Fibroblast of gingiva (primary cell): ENCODE results near the gene STIM2.
"Not testable (repeated sequence)": the region's sequence is repeated elsewhere in the genome, so short reads cannot be mapped to it uniquely, and the experiment has no call there.

ENCODE experiments used
- DNase-seq: peaks from one replicate; pipeline ENCODE4 v3.0.0-alpha.2; 2011; ENCODE audit warnings: low read depth

The STIM2 gene

DNA sequence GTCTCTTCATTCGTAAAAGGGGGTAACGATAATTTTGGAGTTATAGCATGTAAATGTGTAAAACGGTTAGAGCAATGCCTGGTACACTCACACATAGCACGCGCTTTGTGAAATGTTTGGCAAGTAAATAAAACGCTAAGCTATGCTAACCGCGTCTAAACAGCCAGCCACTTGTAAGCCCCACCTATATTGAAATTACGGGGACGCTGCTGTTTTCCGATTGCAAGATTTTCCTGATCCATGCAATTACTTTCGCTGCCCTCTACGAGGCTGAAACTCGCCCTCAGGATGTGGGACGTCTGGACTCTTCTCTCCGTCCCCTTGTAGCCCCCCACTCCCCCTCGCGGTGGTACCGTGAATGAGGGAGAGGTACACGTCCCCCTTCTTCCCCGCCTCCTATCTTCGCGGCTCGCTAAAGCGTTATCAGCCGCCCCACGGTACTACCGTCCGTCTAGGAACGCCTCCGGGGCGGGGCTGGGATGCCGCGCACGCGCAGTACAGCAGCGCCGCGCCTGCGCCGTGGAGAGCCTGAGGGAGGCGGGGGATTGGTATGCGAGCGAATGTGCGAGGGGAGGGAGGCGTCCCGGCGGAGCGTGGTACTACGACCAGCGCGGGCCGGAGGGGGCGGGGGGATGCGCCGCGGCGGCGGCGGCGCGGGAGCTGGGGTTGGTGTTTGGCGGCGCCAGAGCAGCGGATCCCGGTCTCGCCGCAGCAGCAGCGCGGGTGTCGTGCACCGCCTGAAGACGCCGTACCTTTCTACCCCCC lies at the start of gene STIM2:
Gene STIM2, plus strand, starts transcription at position 685 of the 765 bp plus-strand sequence.
- peak; percentile 96 for DNase-seq

- DNase-seq: not testable (repeated sequence)
These were observed 49.1 kb upstream of the STIM2 start for GRCh38 chr4:26811571-26811970.

- DNase-seq: no peak
These were observed 48.5 kb upstream of the STIM2 start for GRCh38 chr4:26812049-26812714.

GRCh38 chr4:26813698-26814097 lies 46.9 kb upstream of the STIM2 start:
- no peak for DNase-seq

DNA sequence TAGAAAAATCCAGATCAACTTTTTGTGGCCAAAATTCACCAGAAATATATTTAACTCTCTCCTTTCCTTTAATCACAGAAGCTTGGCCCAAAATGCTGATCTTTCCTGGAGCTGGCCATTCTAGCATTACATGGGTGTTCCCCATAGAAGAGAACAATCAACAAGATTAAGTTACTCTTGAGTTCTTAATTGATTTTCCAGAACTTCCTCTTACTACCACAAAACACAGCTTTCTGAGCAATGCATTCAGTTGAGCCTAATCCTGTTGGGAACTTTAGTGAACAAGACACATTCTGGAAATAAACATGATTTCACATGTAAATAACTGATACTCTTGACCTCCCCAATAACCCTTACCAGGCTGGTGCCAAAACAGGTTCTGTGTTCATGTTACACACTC lies 45.4 kb upstream of the STIM2 start:
- DNase-seq: no peak

- no peak for DNase-seq
These were observed 44.9 kb upstream of the STIM2 start for GRCh38 chr4:26815706-26816105.

GRCh38 chr4:26819026-26819425 lies 41.6 kb upstream of the STIM2 start:
- DNase-seq: no peak

DNA sequence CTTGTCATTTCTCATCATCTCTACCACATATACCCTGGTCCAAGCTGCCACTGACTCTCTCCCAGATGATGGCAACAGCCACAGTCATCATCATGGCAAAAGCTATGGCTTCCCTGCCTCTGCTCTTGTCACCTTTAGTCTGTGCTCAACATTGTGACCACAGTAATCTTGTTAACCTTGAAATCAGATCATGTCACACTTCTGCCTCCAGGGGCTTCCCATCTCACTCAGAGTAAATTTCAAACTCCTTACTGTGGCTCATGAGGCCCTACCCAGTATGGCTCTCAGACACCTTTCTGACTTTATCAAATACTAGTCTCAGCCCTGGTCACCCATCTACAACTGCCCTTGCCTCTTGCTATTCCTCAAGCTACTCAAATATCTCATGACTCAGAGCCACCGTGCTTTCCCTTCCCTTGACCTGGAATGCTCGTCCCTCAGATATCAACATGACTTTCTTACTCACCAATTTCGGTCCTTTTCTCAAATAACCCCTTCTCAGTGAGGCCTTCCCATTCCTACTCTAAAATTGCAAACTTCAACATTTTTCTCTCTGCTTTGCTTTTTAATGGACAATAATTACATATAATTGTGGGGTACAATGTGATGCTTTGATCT lies 41.1 kb upstream of the STIM2 start:
- no peak for DNase-seq

DNA sequence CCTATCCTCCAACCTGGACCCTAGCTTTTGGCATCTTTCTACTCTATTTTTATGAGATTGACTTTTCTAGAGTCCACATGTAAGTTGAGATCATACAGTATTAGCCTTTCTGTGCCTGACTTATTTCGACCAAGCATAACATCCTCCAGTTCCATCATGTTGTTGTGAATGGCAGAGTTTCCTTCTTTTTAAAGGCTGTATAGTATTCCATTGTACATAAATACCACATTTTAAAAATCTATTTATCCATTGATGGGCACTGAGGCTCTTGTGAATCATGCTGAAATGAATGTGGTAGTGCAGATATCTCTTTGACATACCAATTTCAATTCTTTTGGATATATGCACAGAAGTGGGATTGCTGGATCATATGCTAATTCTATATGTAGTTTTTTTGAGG lies 40.3 kb upstream of the STIM2 start:
- DNase-seq: no peak

- no peak for DNase-seq
These were observed 39.6 kb upstream of the STIM2 start for GRCh38 chr4:26821031-26821430.

DNA sequence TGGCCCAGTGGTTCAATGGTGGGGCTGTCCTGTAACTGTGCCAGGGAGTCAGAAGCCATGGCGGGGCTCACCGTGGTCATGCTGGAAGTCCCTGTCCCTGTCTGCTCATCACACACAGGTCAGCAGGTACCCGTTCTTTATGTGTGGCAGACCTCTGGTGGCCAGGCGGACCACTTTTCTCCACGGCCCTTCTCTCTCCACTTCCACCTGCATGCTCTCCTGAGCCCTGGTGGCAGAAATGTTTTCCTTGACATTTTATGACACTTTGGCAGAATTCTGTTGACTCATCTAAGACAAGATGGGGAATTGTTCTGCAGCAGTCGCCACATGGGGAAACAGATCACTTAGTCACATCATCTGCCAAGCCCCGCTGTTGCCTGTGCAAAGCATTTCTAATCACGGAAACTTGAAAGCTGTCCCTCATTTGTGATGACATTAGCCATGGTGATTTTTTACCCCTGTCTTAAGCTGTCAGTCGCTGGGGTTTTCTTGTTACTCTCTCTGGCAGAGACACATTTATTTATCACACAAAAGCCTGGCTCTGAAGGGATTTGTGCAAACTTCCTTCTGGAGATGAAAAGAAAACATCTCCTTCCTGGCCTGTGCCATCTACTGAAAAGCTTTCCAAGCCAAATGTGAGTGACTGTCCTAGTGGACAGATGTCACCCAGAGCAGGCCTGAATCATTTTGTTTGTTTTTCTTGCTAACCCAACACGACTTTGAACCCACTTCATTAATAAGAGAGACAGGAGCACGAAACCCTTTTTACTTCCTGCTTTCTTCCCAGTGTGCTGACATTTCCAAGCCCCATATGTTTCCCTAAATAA lies 38.8 kb upstream of the STIM2 start:
- DNase-seq: no peak

DNA sequence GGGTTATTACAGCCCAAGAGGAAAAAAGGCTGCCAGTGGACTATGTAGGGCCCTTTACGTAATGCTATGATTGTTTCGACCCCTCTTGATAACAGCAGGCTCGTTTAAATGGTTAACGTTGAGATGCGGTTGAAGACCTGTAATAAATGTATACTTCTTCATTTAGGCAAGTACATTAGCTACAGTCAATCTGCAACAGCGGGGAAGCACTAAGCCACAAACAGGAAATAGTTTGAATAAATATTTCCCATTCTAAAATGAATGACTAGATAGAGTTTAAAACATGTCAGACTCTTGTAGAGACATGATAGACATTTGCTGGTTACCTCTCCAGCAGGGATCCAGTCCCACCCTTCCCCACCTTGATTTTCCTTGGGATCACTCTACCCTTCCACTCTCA lies 38.1 kb upstream of the STIM2 start:
- no peak for DNase-seq

GRCh38 chr4:26822974-26823373 lies 37.7 kb upstream of the STIM2 start:
- DNase-seq: not testable (repeated sequence)

GRCh38 chr4:26823583-26823982 lies 37.1 kb upstream of the STIM2 start:
- DNase-seq: no peak

DNA sequence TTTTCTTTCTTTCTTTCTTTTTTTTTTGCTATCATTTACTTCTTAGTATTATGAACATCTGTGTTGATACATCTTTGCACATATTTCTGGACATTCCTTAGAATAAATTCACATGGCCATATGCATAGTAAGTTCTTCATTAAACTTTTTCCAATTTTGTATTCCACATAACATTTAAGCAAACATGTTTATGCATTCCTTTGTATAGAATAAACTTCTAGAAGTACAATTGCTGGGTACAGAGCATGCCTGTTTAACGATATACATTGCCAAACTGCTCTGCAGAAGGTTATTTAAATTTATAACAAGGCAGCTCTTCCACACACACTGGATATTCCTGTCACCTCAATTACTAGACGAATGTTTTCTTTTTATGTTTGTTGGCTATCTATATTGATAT lies 36.0 kb upstream of the STIM2 start:
- DNase-seq: no peak

GRCh38 chr4:26826721-26827120 lies 33.9 kb upstream of the STIM2 start:
- no peak for DNase-seq

- DNase-seq: not testable (repeated sequence)
These were observed 33.3 kb upstream of the STIM2 start for GRCh38 chr4:26827336-26827735.

- no peak for DNase-seq
These were observed 32.8 kb upstream of the STIM2 start for GRCh38 chr4:26827798-26828197.

- DNase-seq: no peak
These were observed 31.6 kb upstream of the STIM2 start for GRCh38 chr4:26829018-26829417.

DNA sequence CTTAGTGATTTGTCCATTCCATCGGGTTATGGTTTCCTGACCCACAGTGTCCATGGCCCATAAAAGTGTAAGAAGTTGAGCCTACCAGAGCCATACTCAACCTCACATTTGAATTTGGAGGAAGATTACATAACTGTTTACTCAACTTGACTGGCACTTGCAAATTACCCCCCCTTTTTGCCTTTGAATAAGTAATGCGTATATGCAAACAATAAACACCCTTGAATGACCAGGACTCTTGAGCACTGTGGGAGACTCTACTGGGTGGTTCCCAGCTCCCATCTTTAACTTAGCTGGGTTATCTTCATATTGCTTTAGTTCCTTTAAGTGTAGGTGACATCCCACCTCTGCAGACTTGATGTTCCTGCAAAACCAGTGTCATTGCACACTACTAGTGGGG lies 30.6 kb upstream of the STIM2 start:
- DNase-seq: no peak

- no peak for DNase-seq
These were observed 29.9 kb upstream of the STIM2 start for GRCh38 chr4:26830701-26831100.

- DNase-seq: no peak
These were observed 24.1 kb upstream of the STIM2 start for GRCh38 chr4:26836539-26836938.
